Measurements from ENCODE around the gene MAEA.

The MAEA gene

DNA sequence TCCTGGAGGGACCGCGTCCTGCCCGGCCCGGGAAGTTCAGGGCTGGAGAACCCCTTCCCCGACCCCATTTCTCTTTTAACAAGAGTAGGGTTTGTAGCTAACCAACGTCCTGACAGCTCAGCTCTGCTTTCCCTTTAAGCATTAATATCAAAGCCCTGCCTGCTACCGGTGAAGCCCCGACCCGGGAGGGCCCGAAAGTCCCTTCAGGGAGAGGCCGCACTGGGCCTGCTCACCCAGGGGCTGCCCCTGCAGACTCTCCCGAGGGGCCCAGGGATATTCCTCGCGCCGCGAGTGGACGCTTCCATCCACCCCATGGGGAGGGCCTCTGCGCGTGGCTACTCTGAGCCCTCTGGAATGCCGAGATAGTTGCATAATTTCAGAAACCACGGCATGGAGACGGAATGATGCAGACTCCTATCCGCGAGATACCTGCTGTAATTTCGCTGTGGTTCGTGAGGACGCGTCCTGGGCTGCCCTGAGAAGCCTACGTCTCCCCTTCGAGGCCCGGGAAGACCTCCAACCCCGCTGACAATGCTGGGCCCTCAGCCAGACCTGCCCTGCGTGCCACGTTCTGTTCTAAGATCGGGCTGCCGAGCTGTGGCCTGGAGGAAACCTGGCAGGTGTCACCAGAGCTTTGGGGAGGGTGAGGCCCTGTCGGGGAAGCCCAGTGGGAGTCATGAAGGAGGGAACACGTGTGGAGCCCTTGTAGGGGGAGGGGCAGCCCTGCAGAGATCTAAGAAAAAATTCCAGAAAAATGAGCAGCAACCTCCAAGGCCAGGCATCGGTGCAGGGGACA lies 39.8 kb upstream of the MAEA start:
- DNase-seq (ENCODE audit: low read depth) = no peak

DNA sequence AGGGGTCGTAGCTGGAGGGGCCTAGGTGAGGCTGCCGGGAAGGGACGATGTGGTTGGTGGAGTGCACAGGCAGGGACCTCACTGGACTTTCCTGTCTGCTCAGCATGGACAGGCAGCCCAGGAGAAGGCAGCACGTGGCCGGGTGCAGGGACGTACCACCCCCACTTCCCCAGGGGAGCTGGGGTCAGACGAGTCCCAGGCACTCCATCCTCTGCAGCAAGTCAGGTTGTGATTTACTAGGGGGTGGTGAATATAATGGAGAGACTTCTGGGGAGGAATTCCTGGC lies 39.2 kb upstream of the MAEA start:
- no peak for DNase-seq (ENCODE audit: low read depth)

DNA sequence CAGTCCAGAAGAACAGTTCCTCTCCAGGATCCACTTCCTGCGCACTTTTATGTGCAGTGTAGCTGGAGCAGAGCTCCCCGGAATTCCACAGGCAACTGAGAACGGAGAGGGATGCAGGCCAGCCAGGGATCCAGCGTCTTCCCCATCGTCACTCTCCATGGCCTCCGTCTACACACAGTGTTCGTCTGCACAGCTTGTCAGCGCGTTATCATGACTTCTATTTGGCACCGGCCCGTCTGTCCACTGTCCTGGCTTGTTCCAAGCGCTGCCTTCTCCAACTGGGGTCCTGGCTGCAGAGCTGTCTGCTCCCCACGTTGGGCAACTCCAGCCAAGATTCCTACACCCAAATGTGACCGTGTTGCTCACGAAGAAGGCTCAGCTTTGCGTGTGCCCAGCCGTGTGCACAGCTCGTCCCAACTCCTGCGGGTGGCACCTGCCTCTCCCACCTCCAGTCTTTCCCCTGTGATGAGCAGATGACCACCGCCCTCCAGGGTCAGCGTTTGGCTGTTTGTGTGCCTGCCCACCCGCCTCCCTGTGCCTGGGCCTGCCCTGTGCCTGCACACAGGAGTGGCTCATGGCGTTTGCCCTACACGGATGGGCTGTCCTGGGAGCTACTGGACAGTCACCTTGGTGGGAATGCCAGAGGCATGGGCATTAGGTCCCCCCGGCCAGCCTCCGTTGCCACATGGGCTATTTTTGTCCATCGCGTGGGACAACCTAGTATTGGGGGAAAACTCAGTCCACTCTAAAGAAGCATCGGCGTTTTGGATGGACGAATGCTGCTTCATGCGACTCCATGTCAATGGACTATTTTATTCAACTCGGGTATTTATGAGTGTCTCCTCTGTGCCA lies 38.5 kb upstream of the MAEA start:
- DNase-seq (ENCODE audit: low read depth) = no peak

DNA sequence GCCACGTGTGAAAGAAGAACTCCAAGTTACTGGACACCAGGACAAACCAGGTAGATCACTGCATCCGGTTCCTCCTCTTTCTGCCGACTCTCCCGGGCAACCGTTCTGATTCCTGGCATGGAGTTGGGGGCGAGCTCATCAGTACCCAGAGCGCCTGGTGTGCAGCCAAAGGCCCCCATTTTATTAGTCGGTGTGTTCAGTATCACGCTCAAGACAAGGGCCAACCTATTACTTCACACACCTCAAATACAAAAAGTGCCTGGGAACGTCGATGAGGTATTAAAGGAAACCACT lies 38.0 kb upstream of the MAEA start:
- no peak for DNase-seq (ENCODE audit: low read depth)

DNA sequence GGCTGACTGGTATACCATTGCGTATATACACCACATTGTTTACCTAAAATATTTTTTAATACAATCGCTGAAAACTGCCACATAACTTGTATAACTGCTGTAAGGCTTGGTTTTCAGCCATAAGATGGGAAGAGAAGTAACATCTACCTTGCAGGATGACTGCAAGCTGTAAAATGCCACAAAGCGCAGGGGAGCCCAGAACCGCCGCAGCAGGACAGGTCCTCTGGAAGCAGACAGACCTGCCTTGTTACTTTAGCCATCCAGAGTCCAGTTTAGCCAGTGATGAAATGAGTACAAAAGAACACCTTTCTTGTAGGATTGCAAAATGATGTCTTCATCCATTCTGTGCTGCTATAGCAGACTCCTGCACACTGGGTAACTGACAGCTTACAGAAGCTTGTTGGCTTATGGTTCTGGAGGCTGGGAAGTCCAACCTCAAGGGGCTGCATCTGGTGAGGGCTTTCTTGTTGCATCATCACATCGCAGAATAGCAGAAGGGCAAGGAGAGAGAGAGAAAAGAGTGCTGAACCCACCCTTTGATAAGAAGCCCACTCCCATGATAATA lies 36.7 kb upstream of the MAEA start:
- no peak for DNase-seq (ENCODE audit: low read depth)

DNA sequence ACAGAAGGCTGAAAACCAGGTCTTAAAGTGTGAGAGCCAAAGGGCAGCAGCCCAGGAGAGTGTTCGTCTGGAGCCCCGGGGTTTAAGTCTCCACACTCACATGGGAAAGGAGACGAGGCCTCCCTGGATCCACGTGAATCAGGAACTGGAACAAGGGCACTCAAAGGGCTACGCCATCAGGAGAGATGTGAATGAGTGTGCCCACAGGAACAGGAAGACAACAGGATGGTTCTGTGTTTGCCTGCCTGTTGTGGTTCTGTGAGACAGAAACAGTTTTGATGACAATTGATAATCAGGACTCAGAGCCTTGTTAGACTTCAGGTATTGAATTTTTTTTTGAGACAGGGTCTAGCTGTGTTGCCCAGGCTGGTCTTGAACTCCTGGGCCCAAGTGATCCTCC lies 35.9 kb upstream of the MAEA start:
- DNase-seq (ENCODE audit: low read depth) = no peak

DNA sequence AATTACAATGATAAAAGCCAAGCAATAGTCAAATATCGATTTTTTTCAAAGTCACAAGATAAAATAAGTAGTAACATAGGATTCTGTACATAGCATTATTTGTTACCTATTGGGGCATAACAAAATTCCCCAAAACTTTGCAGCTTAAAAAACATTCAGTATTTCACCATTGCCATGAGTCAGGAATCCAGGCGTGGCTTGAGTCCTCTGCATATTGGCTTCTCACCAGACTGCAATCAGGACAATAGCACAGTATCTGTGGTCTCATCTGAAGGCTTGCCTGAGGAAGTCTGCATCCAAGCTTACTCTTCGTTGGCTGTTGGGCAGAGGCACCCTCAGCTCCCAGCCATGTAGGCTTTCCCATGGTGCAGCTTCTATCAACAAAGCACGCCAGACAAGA lies 34.5 kb upstream of the MAEA start:
- no peak for DNase-seq (ENCODE audit: low read depth)

DNA sequence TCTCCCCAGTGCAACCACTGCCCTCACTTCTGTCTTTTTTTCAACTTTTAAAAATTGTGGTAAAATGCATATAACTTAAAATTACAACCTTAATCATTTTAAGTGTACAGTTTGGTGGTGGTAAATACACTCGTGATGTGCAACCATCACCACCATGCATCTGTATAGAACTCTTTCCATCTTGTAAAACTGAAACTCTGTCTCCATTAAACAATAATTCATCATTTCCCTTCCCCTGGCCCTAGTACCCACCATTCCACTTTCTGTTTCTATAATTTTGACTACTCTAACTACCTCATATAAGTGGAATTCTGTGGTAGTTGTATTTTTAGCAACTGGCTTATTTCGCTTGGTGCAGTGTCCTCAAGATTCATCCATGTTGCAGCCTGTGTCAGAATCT lies 34.0 kb upstream of the MAEA start:
- no peak for DNase-seq (ENCODE audit: low read depth)

DNA sequence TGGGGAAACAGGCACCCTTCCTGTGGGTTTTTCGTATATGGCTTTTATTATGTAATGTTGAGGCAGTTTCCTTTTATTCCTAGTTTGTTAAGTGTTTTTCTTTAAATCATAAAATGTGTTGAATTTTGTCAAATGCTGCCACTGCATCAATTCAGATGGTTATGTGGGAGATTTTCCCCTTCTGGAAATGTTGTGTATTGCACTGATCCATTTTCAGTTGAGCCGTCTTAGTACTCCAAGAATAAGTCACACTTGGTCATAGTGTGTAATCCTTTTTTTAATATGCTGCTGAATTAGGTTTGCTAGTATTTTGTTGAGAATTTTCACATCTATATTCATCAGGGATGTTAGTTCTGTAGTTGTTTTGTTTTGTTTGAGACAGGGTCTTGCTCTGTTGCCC lies 31.2 kb upstream of the MAEA start:
- DNase-seq (ENCODE audit: low read depth) = no peak

DNA sequence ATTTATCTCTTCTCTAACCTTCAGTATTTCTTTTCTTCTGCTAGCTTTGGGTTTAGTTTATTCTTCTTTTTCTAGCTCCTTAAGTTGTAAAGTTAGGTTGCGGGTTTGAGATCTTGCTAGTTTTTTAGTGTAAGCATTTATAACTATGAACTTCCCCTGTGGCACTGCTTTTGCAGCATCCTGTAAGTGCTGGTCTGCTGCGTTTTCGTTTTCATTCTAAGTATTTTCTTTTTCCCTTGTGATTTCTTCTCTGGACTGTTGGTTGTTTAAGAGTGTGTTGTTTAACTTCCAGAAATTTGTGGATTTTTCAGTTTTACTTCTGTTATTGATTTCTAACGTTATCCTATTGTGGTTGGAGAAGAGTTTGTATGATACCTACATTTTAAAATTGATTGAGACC lies 29.7 kb upstream of the MAEA start:
- DNase-seq (ENCODE audit: low read depth) = no peak

DNA sequence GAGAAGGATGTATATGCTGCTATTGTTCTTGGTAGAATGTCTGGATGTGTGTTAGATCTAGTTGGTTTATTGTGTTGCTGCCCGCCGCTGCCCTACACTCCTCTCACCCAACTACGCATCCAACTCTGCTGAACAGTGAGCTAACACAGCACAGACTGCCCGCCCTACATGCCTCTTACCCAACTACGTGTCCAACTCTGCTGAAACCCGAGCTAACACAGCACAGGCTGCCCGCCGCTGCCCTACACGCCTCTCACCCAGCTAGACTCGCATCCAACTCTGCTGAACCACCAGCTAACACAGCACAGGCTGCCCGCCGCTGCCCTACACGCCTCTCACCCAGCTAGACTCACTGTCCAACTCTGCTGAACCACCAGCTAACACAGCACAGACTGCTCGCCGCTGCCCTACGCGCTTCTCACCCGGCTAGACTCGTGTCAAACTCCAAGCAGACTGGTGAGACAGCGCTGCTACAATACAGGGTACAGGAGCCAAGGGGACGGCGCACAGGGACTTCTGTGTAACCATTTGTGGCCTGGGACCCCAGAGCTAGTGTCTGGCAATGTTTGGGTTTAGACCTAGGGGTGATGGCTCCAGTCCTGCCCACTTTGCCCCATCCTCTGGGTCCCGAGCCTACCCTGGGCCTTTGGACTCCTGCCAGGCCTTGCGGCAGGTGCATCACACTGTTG lies 29.1 kb upstream of the MAEA start:
- no peak for DNase-seq (ENCODE audit: low read depth)

DNA sequence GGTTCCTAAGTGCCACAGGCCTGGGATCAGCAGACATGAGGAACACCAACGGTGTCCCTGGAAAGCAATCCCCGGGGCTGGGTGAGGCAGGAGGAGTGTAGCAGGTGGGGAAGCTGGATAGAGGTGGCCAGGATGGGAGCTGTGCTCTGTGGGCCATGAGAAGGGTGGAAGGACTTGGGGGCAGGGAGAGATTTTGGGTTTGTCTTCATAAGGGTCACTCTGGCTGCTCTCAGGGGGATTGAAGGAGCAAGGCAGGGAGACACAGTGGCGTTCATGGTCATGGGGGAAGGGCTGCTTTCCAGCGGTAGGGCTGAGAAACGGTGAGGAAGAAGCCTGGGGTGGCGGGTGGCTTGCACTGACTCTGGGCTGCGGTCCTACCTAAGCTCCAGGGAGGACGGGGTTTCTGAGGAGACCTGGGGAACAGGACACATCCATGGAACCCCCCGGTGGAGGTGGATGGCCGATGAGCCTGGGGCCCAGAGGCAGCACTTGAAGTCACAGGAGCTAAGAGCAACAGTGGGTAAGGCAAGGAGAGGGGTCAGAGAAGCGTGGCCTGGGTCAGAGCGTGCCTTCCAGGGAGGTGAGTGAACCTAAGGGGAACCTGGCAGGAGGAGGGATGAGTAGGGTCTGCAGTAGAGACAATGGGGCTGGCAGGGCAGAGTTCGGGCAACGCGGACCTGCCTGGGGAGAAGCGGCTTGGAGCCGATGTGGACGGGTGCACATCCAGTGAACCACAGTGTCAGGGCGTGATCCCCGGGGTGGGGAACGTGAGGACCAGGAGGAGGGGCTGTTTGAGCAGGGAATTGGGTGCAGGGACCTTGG lies 28.4 kb upstream of the MAEA start:
- no peak for DNase-seq (ENCODE audit: low read depth)

DNA sequence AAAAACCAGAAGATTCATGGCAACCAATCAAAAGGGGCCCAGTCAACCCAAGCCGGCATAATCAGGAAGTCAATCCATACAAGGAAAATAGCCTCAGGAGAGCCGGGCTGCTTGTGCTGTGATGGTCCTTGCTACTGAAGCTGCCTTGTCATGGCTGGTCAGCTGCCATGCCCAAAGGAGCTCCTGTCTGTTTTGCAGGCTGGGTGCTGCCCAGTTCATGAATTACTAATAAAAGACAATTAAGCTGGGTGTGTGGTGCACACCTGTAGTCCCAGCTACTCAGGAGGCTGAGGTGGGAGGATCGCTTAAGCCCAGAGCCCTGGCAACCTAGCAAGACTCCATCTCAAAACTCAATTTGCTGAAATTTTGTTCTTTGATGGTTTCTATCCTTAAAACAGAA lies 24.7 kb upstream of the MAEA start:
- no peak for DNase-seq (ENCODE audit: low read depth)

DNA sequence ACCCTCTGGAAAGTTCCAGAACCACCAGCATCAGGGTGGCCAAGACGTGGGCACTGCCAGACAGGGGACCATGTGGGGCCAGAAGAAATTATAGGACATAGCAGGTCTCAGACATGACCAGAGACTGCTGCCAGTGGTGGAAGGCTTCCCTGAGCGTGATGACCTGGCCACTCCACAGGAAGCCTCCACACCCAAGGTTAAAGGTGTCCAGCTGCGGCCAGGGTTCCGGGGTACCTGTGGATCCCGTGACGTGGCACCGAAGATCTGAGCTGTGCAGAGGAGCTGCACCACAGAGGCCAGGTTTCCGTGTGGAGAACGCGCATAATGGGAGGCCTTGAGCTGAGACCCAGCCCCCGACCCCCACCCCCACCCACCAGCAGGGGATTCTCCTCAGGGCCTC lies 24.3 kb upstream of the MAEA start:
- DNase-seq (ENCODE audit: low read depth) = no peak

DNA sequence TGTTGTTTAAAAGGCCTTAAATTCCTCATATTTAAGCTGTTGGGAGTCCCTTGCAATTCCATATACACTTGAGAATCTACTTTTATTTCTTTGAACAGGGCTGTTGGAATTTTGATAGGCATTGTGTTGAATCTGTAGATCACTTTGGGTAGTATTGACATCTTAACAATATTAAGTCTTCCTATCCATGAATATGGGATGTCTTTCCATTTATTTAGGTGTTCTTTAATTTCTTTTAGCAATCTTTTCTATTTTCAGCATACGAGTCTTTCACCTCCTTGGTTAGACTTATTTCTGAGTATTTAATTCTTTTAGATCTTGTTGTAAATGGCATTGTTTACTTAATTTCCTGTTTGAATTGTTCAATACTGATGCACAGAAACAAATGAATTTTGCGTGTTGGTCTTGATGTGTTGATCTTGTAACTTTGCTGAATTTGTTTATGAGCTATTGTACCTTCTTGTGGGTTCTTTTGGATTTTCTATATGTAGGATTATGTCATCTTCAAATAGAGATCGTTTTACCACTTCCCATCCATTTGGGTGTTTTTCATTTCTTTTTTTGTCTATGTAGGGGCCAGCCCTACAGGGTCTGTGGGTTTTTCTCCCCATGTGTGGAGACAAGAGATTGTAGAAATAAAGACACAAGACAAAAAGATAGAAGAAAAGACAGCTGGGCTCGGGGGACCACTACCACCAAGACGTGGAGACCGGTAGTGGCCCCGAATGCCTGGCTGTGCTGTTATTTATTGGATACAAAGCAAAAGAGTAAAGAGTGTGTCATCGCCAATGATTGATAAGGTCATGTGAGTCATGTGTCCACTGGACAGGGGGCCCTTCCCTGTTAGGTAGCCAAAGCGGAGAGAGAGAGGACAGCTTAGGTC lies 22.6 kb upstream of the MAEA start:
- DNase-seq (ENCODE audit: low read depth) = no peak

DNA sequence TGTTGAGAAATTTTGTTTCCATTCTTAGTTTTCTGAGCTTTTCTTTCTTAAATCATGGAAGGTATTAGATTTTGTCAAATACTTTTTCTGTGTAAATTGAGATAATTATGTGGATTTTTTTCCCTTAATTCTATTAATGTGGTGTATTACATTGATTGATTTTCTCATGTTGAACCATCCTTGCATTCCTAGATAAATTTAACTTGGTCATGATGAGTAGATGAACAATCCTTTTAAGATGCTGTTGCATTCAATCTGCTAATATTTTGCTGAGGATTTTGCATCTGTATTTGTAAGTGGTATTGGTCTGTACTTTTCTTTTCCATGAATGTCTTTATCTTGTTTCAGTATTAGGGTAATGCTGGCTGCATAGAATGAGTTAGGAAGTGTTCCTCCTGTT lies 20.5 kb upstream of the MAEA start:
- DNase-seq (ENCODE audit: low read depth) = no peak

DNA sequence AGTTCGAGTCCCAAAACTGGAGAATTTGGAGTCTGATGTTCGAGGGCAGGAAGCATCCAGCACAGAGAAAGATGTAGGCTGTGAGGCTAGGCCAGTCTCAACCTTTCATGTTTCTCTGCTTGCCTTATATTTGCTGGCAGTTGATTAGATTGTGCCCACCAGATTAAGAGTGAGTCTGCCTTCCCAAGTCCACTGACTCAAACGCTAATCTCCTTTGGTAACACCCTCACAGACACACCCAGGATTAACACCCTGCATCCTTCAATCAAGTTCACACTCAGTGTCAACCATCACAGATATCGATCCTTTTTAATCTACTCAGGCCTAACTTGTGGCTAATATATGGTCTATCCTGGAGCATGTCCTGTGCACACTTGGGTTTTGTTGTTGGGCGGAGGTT lies 18.0 kb upstream of the MAEA start:
- no peak for DNase-seq (ENCODE audit: low read depth)

DNA sequence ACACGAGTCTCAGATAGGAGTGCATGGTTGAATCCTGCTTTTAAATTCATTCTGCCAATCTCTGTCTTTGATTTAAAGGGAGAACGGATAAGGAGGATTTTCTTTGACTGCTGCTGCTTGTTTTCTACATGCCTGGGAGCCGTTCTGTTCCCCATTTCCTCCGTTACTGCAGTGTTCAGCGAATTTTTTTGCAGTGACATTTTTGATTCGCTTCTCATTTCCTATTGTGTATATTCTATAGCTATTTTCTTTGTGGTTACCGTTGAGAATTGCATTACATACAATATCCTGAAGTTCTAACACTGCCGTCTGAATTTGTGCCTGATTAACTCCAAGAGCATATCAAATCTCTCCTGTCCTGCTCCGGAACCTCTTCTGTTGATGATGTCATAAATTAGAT lies 14.8 kb upstream of the MAEA start:
- no peak for DNase-seq (ENCODE audit: low read depth)

DNA sequence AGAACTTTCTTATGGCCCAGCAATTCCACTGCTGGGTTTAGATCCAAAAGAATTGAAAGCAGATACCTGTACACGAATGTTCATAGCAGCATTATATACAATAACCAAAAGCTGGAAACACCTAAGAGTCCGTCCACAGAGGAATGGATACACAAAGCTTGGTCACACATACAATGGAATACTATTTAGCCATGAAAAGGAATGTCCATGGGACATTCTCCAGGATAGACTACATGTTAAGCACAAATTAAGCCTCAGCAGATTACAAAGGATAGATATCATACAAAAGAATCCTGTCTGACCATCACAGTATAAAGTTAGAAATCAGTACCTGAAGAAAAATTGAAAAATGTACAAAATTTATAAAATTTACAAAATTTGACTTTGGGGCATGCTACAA lies 12.7 kb upstream of the MAEA start:
- DNase-seq (ENCODE audit: low read depth) = no peak

DNA sequence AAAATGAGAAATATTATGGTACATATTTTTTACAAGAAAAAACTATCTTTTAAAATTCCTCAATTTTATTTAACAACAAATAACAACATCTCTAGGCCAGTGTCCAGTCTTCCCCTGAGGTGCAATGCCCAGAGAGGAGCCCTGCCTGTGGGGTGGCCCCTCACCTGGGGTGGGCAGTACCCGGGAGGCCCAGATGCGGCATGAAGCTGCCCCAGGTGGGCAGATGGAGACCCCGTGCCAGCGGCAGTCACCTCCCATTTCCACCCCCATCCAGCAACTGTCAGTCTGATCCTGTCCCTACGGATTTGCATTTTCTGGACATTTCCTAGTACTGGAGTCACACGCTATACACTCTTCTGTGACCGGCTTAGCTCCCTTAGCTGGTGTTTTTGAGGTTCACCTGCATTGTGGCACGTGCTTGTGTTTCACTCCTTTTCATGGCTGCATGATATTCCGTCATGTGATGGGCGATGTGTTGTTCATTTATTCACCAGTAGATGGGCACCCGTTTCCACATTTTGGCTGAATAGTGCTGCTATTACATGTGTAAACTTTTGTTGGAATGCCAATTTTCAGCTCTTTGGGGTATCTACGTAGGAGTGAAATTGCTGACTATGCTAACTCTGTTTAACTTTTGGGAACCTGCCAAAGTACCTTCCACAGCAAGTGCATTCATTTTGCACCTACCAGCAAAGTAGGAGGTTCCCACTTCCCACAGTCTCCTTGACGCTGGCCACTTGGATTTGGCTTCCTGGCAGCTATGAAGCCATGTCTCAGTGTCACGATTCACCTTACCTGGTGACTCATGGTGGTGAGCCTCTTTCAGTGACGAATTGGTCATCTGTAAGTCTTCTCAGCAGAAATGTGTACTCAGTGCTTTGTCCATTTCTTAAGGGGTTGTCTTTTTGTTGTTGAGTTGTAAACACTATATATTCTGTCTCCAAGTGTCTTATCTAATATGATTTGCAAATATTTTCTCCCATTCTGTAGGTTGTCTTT lies 11.7 kb upstream of the MAEA start:
- no peak for DNase-seq (ENCODE audit: low read depth)
